HG03575 (cell line): ENCODE results near the gene EPHB1.

ENCODE experiments used
- ATAC-seq: cut with Tn5 transposase; IDR thresholded peaks from one replicate; pipeline ENCODE4 v1.9.1; 2021; ENCODE audit not compliant: unreplicated experiment, insufficient number of reproducible peaks, low FRiP score; ENCODE audit errors: extremely low read depth

EPHB1 gene

GRCh38 chr3:134836921-134837320 is 41.9 kb downstream of the EPHB1 start:
- no peak for ATAC-seq

GRCh38 chr3:134838599-134838998 is 43.5 kb downstream of the EPHB1 start:
- ATAC-seq: no peak

GRCh38 chr3:134839422-134839821 is 44.4 kb downstream of the EPHB1 start:
- ATAC-seq: no peak

- ATAC-seq: no peak
Measured at GRCh38 chr3:134839990-134840389, 44.9 kb downstream of the EPHB1 start.

- no peak for ATAC-seq
Measured at GRCh38 chr3:134840459-134840858, 45.4 kb downstream of the EPHB1 start.

- no peak for ATAC-seq
Measured at GRCh38 chr3:134846084-134846483, 51.0 kb downstream of the EPHB1 start.

- ATAC-seq: no peak
Measured at GRCh38 chr3:134846911-134847317, 51.9 kb downstream of the EPHB1 start.

GRCh38 chr3:134847349-134847748 is 52.3 kb downstream of the EPHB1 start:
- no peak for ATAC-seq

- no peak for ATAC-seq
Measured at GRCh38 chr3:134849561-134849960, 54.5 kb downstream of the EPHB1 start.

- no peak for ATAC-seq
Measured at GRCh38 chr3:134850761-134851160, 55.7 kb downstream of the EPHB1 start.

GRCh38 chr3:134852132-134852531 is 57.1 kb downstream of the EPHB1 start:
- no peak for ATAC-seq

GRCh38 chr3:134852893-134853351 is 57.9 kb downstream of the EPHB1 start:
- peak; percentile 95 for ATAC-seq

- no peak for ATAC-seq
Measured at GRCh38 chr3:134854254-134854653, 59.2 kb downstream of the EPHB1 start.

GRCh38 chr3:134857356-134857755 is 62.3 kb downstream of the EPHB1 start:
- no peak for ATAC-seq

GRCh38 chr3:134857776-134858362 is 62.8 kb downstream of the EPHB1 start:
- no peak for ATAC-seq

GRCh38 chr3:134858441-134859035 is 63.5 kb downstream of the EPHB1 start:
- no peak for ATAC-seq

GRCh38 chr3:134859341-134859740 is 64.3 kb downstream of the EPHB1 start:
- ATAC-seq: no peak

GRCh38 chr3:134860141-134860540 is 65.1 kb downstream of the EPHB1 start:
- ATAC-seq: no peak

- no peak for ATAC-seq
Measured at GRCh38 chr3:134863915-134864314, 68.9 kb downstream of the EPHB1 start.

- no peak for ATAC-seq
Measured at GRCh38 chr3:134864636-134865035, 69.6 kb downstream of the EPHB1 start.

- ATAC-seq: no peak
Measured at GRCh38 chr3:134867277-134867676, 72.2 kb downstream of the EPHB1 start.
